ENCODE data around the gene DNAJB8.

Gene DNAJB8

DNA sequence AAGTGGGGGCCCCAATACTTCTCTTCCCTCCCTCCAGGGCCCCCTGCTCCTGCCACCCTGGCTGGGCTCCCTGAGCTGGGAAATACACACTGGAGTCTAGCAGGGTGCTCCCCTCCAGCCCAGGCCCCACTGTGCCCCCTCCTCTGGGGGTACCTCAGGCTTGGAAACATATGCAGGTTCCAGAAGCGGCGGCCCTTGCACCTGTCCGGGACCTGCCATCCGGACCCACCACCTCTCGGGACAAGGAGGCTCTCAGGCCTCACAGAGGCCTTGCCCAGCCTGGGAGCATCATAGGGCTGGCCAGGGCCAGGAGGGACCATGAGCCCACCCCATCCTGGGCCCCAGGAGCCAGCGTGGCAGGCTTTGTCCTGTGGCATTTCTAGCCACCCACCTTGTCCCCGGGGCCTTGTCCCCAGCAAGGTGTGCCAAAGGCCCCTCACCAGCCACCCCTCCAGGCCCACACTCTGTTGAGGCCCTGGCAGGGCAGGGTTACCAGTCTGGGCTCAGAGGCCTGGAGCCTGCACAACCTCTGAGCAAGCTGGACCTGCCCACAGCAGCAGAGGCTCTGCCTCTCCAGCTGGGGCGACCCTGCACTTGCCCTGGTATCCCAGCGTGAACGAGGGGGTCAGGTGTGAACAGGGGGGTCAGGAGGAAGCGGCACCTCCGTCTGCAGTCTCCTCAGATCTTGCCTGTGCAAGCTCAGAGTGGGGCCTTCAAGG is 45.8 kb downstream of the DNAJB8 start:
- TF ChIP-seq CTCF (IDR thresholded peaks at IDR 0.05; ENCODE audit: extremely low read depth, missing control alignments) = no peak
- no peak for DNase-seq (ENCODE audit: low spot score)

- no peak for DNase-seq (ENCODE audit: low spot score)
- no peak for TF ChIP-seq CTCF (IDR thresholded peaks at IDR 0.05; ENCODE audit: extremely low read depth, missing control alignments)
Observed at GRCh38 chr3:128420289-128420688, 46.4 kb downstream of the DNAJB8 start.

GRCh38 chr3:128419311-128419710 is 47.4 kb downstream of the DNAJB8 start:
- TF ChIP-seq CTCF (IDR thresholded peaks at IDR 0.05; ENCODE audit: extremely low read depth, missing control alignments) = no peak
- no peak for DNase-seq (ENCODE audit: low spot score)

DNA sequence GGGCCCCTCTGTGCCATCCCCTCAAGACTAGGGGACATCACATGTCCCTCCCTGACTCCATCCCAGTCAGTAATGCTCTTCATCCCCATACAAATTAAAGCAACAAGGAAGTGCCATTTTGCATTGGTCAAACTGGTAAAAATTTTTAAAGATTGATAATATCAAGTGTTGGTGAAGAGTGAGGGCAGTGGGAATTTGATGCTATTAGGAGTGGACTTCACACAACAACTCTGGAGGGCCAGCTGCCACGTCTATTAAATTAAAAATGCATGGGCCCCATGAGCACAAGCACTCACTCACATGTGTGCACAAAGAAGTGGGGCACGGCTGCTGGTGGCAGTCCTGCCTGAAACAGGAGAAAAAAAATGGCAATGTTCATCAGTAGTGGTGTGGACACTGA is 47.8 kb downstream of the DNAJB8 start:
- no peak for TF ChIP-seq CTCF (IDR thresholded peaks at IDR 0.05; ENCODE audit: extremely low read depth, missing control alignments)
- no peak for DNase-seq (ENCODE audit: low spot score)

DNA sequence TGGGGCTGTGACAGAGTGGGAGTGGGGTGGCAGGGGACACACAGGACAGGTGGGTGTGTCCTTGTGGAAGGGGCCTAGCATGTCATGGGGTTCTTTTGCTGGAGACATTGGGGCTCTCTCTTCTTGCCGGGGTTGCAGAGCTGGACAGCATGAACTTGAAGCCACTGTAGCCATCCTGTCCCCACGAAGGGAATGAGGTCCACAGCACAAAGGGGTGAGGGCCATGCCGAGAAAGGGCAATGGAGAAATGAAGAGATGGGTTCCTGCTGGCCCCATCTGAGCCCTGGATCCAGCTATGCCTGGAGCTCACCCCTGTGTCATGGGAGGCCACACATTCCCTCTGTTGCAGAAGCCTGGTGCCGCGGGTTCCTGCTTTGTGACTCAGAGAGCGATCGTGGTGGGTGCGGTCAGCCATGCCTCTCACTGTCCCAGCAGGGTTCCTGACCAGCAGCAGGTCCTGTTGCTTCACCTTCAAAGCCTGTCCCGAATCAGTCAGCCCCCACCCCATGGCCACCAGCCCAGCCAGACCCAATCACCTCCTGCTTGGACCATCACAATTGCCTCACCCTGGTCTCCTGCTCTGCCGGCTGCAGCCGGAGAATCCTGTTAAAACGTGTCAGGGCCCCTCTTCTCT is 50.0 kb downstream of the DNAJB8 start:
- TF ChIP-seq CTCF (IDR thresholded peaks at IDR 0.05; ENCODE audit: extremely low read depth, missing control alignments) = no peak

DNA sequence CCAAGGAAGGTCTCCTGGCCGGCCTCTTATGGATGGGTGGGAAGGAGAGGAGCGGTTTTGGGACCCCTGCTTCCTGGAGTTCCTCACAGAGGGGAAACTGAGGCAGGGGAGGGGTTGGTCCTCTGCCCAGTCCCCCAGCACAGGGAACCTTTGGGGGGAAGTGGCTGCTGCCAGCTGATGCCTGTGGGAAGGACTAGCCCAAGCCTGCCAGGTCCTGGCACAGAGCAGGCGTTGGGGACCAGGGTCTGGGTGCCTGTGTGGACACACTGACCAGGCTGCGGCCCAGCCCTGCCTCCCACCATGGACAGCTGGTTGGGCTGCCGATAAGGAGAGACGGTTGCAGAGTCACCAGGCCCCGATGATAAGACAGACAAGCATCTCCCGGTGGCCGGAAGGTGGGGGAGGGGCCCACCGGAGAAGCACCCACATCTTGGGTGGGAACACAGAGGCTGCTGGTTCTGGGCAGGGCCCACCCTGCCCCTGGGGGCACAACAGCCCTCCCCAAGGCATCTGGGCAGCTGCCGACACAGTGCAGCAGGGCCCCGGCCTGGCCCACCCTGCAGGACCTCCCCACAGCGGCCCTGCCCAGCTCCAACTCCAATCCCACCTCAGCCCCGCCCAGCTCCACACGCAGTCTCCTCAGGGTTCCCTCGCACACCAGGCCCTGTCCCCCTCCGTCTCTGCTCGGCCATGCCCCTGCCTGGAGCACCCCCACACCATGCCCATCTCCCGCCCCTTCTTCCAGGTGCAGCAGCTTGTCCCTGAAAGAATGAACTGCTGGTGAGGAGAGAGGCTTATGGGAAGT is 50.7 kb downstream of the DNAJB8 start:
- no peak for DNase-seq (ENCODE audit: low spot score)
- TF ChIP-seq CTCF (IDR thresholded peaks at IDR 0.05; ENCODE audit: extremely low read depth, missing control alignments) = no peak

More for the DNA sequence above, 50.0 kb downstream of the DNAJB8 start:
- no peak for DNase-seq (ENCODE audit: low spot score)

All from GM20000 (cell line).